A673 (cell line): ENCODE data around the gene CXorf66. TPM values are rescaled to one million over a fixed set of nuclear protein-coding genes. Genes with fewer than 3 reads are reported as not detected.
"Not testable (repeated sequence)": the region's sequence is repeated elsewhere in the genome, so short reads cannot be mapped to it uniquely, and the experiment has no call there.

ENCODE experiments used
- BruUV-seq: library from RNA; stranded (reverse); fragments of 400-500 nt; replicated peaks from 2 replicates; lab custom pipeline; 2021; lab: Mats Ljungman, UMichigan
- CTCF ChIA-PET: fragments of 300-600 bp; sonication (Branson Sonifier 250); formaldehyde crosslinking; loops from one replicate; lab custom pipeline; 2022; ENCODE audit warnings: antibody characterized with exemption; lab: Charles Lee
- POLR2A ChIA-PET: fragments of 300-600 bp; sonication (Branson Sonifier 250); formaldehyde crosslinking; loops from one replicate; lab custom pipeline; 2022; ENCODE audit warnings: antibody characterized with exemption; ENCODE audit not compliant: low non-redundant PET; lab: Charles Lee
- DNase-seq: peaks from one replicate; pipeline ENCODE4 v3.0.0-alpha.2; 2015; ENCODE audit warnings: low spot score
- H3K27ac ChIP-seq: fragments of 200-600 bp; sonication (generic); 2 replicates; pipeline ENCODE4 v1.5.1; 2016; ENCODE audit warnings: mixed run types, low read depth, mild to moderate bottlenecking, mixed read lengths, antibody characterized with exemption, low read length; ENCODE audit not compliant: poor library complexity, severe bottlenecking
- H3K27me3 ChIP-seq: fragments of 200-600 bp; sonication (generic); replicated peaks from 2 replicates; pipeline ENCODE4 v1.6.1; 2017; ENCODE audit warnings: mixed run types, low read depth, mild to moderate bottlenecking, mixed read lengths, antibody characterized with exemption, low read length; ENCODE audit not compliant: insufficient read depth, poor library complexity
- H3K36me3 ChIP-seq: fragments of 200-600 bp; sonication (generic); 2 replicates; pipeline ENCODE4 v1.6.1; 2016; ENCODE audit warnings: mixed run types, mild to moderate bottlenecking, mixed read lengths, antibody characterized with exemption, low read length; ENCODE audit not compliant: insufficient read depth, poor library complexity, severe bottlenecking
- H3K4me1 ChIP-seq: fragments of 200-600 bp; sonication (generic); 2 replicates; pipeline ENCODE4 v1.6.1; 2017; ENCODE audit warnings: mixed run types, mild to moderate bottlenecking, mixed read lengths, antibody characterized with exemption, low read length; ENCODE audit not compliant: insufficient read depth, poor library complexity, severe bottlenecking
- H3K4me3 ChIP-seq: fragments of 200-600 bp; sonication (generic); 2 replicates; pipeline ENCODE4 v1.5.1; 2016; ENCODE audit warnings: low read depth, mixed run types, mild to moderate bottlenecking, mixed read lengths, low read length; ENCODE audit not compliant: poor library complexity, severe bottlenecking
- H3K9me3 ChIP-seq: fragments of 200-600 bp; sonication (generic); 2 replicates; pipeline ENCODE4 v1.6.1; 2016; ENCODE audit warnings: mixed run types, low read depth, mild to moderate bottlenecking, mixed read lengths, antibody characterized with exemption, low read length; ENCODE audit not compliant: poor library complexity, severe bottlenecking
- CTCF ChIP-seq: fragments of 300-800, 200-600 bp; sonication (generic); conservative IDR thresholded peaks from 2 replicates; pipeline ENCODE4 v1.5.1; 2017; ENCODE audit warnings: low read depth, mild to moderate bottlenecking, antibody characterized with exemption, low read length, moderate library complexity, mixed read lengths
- EZH2 ChIP-seq: fragments of 200-600 bp; sonication (generic); IDR thresholded peaks from 2 replicates; pipeline ENCODE4 v1.6.1; 2017; ENCODE audit warnings: borderline replicate concordance, low read depth, mild to moderate bottlenecking, mixed read lengths, antibody characterized with exemption, low read length; ENCODE audit not compliant: poor library complexity, severe bottlenecking
- intact Hi-C: fragments of 100-400 bp; cut with micrococcal nuclease; formaldehyde crosslinking; loops from one replicate; pipeline ENCODE4 v1.10.0; 2022; ENCODE audit not compliant: unreplicated experiment
- total RNA-seq: library from RNA; stranded (reverse); gene quantifications from 2 replicates; pipeline ENCODE4 v1.2.3, GENCODE V29; 2021

Gene CXorf66
- total RNA-seq, 1 experiment from 2014 or later, result not detected

GRCh38 chrX:139966159-139966558 lies 838 bp upstream of the CXorf66 start:
- not testable (repeated sequence) for BruUV-seq

DNA sequence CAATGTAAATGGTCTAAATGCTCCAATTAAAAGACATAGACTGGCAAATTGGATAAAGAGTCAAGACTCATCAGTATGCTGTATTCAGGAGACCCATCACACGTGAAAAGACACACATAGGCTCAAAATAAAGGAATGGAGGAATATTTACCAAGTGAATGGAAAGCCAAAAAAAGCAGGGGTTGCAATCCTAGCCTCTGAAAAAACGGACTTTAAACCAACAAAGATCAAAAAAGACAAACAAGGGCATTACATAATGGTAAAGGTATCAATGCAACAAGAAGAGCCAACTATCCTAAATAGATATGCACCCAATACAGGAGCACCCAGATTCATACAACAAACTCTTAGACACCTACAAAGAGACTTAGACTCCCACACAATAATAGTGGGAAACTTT lies 4.2 kb downstream of the CXorf66 start:
- H3K4me1 ChIP-seq, H3K27ac ChIP-seq, H3K9me3 ChIP-seq, intact Hi-C loops, H3K27me3 ChIP-seq, H3K4me3 ChIP-seq, POLR2A ChIA-PET, BruUV-seq, DNase-seq, H3K36me3 ChIP-seq, CTCF ChIA-PET: not testable (repeated sequence)

More at GRCh38 chrX:139966159-139966558, 838 bp upstream of the CXorf66 start:
- H3K27me3 ChIP-seq, H3K36me3 ChIP-seq, CTCF ChIA-PET, H3K9me3 ChIP-seq, H3K27ac ChIP-seq, POLR2A ChIA-PET, intact Hi-C loops, H3K4me3 ChIP-seq, DNase-seq: not testable (repeated sequence)
- peak; percentile 63 for TF ChIP-seq CTCF
- peaks cover 24% of the 10 kb centered on the region for H3K4me1 ChIP-seq

DNA sequence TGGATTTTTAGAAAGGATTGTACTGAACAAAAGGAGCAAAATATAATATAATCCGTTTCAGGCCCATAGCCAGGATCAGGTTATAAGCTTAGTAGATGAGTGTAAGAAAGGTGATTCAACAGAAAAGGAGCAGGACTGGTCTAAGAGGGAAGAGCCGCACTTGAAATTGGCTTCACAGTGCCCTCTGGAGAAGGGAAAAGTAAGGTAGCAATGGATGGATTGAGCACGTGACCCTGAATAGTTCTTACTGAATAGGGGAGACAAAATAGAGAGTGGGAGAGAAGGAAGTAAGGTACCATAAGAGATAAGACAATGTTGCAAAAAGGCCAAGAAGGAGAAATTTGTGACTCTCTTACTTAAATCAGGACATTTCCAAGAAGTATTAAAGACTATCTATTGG lies 15.6 kb downstream of the CXorf66 start:
- H3K27me3 ChIP-seq, result no peaks in the 10 kb centered on the region
- ChIA-PET POLR2A (no interaction called here), CTCF (no interaction called here)
- H3K9me3 ChIP-seq, result no peaks in the 10 kb centered on the region
- no peak overlapping the region for H3K4me3 ChIP-seq
- intact Hi-C loops, result no loop called here
- no peak overlapping the region for H3K27ac ChIP-seq
- no peaks in the 10 kb centered on the region for H3K36me3 ChIP-seq
- no peaks in the 10 kb centered on the region for H3K4me1 ChIP-seq
- no TSS peak for BruUV-seq
- DNase-seq, result no peak
- TF ChIP-seq CTCF, result no peak
- no peak for TF ChIP-seq EZH2

DNA sequence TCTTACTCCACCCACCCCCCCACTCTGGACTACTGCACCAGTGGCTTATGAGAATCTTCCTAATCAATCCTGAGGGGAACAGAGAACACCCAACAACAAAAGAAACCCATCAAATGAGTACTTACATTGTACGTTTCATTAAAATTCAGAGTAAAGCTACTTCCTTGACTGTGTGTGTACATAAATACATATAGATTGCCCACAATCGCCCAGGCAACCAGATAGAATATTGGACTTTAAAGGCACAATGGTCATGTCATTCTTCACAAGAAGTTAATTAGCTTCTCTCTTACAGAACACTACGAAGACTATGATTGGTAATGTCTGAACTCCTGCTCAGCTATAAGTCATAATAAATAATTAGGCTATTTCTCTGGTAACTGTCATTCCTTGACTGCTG lies 20.2 kb downstream of the CXorf66 start:
- no peak for DNase-seq
- H3K4me1 ChIP-seq, result no peaks in the 10 kb centered on the region
- H3K9me3 ChIP-seq, result no peaks in the 10 kb centered on the region
- no TSS peak for BruUV-seq
- POLR2A ChIA-PET, result no interaction called here
- no peaks in the 10 kb centered on the region for H3K27me3 ChIP-seq
- H3K27ac ChIP-seq, result no peak overlapping the region
- TF ChIP-seq CTCF, result no peak
- TF ChIP-seq EZH2, result no peak
- H3K4me3 ChIP-seq, result no peak overlapping the region
- intact Hi-C loops, result no loop called here
- CTCF ChIA-PET, result no interaction called here
- H3K36me3 ChIP-seq, result no peaks in the 10 kb centered on the region
